Non-pigmented ciliary epithelial cell (primary cell): Measurements from ENCODE around the gene TSACC.
"Not testable (repeated sequence)": the region's sequence is repeated elsewhere in the genome, so short reads cannot be mapped to it uniquely, and the experiment has no call there.

ENCODE experiments used
- DNase-seq: peaks from one replicate; pipeline ENCODE4 v3.0.0-alpha.2; 2010; ENCODE audit warnings: low read depth

The TSACC gene

GRCh38 chr1:156338180-156338976, at the start of gene TSACC, which contains the start of gene CCT3:
Gene TSACC, plus strand, starts transcription at chr1:156338526. Its CDS starts 1,232 bp downstream, at chr1:156339758.
Gene CCT3, minus strand, starts transcription at chr1:156338292. Its CDS starts 108 bp downstream, at chr1:156338184.
- peak; percentile 100 for DNase-seq

GRCh38 chr1:156289857-156290256, 48.5 kb upstream of the TSACC start:
- DNase-seq, result no peak

GRCh38 chr1:156291226-156292061, 46.9 kb upstream of the TSACC start:
- DNase-seq, result no peak

- DNase-seq, result no peak
Observed at GRCh38 chr1:156293098-156293434, 45.3 kb upstream of the TSACC start.

- no peak for DNase-seq
Observed at GRCh38 chr1:156293895-156294294, 44.4 kb upstream of the TSACC start.

- no peak for DNase-seq
Observed at GRCh38 chr1:156295391-156295947, 42.9 kb upstream of the TSACC start, which contains the start of gene GLMP. Gene GLMP, minus strand, starts transcription at chr1:156295679. Its CDS starts 34 bp downstream, at chr1:156295645.

GRCh38 chr1:156298852-156299357, 39.4 kb upstream of the TSACC start, which contains the start of gene VHLL:
Gene VHLL, minus strand, starts transcription at chr1:156299307. Its CDS starts 118 bp downstream, at chr1:156299189.
- no peak for DNase-seq

GRCh38 chr1:156303241-156303640, 35.1 kb upstream of the TSACC start:
- no peak for DNase-seq

GRCh38 chr1:156305215-156305614, 33.1 kb upstream of the TSACC start:
- DNase-seq, result no peak

- no peak for DNase-seq
Observed at GRCh38 chr1:156308078-156308477, 30.2 kb upstream of the TSACC start.

- DNase-seq, result no peak
Observed at GRCh38 chr1:156310962-156311361, 27.4 kb upstream of the TSACC start.

GRCh38 chr1:156316909-156317308, 21.4 kb upstream of the TSACC start:
- no peak for DNase-seq

- no peak for DNase-seq
Observed at GRCh38 chr1:156319664-156320063, 18.7 kb upstream of the TSACC start.

- no peak for DNase-seq
Observed at GRCh38 chr1:156320560-156320959, 17.8 kb upstream of the TSACC start.

GRCh38 chr1:156323179-156323578, 15.1 kb upstream of the TSACC start:
- not testable (repeated sequence) for DNase-seq

- no peak for DNase-seq
Observed at GRCh38 chr1:156336242-156336641, 2.1 kb upstream of the TSACC start.

- DNase-seq, result no peak
Observed at GRCh38 chr1:156337052-156337887, 1.1 kb upstream of the TSACC start.

GRCh38 chr1:156337888-156338179, 492 bp upstream of the TSACC start:
- DNase-seq, result no peak

- DNase-seq, result no peak
Observed at GRCh38 chr1:156342166-156342955, 4.0 kb downstream of the TSACC start.

GRCh38 chr1:156344409-156344808, 6.1 kb downstream of the TSACC start:
- DNase-seq, result no peak

GRCh38 chr1:156346035-156346434, 7.7 kb downstream of the TSACC start:
- not testable (repeated sequence) for DNase-seq
